ENCODE results near the gene DISC1.

DNA sequence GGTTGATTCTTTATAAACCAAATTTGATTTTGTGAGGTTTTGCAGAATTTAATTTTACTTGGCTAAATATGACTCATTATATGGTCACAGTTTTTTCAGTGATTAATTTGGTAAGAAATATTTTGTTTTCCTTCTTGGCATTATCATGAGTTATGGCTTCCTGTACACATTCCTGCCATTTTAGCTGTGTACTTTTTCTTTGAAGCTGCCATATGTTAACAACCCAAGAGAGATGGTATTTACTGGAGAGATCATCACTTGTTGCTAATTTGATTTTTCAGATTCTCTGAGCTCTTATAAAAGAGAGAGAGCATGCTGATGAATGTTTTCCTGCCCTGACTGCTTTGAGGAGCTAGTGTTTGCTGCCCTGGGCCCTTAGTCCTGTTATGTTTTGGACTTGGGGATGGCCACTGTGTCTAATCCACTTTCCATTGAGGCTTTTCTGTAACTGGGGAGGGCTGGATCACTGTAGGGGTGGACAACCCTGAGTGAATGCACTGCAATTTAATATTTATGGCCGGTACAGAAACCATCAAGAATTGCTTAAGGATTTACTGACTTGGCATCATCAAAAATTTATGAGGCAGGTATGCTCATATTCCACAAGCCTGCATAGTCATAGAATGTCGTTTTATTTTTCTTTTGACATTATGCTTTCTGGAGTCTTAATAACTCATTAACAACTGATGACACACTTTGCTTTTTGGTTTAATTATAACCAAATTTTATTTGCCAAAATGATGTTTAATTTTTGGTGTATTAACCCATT, 200.9 kb downstream of the DISC1 start:
- TF ChIP-seq, protein P1, sequence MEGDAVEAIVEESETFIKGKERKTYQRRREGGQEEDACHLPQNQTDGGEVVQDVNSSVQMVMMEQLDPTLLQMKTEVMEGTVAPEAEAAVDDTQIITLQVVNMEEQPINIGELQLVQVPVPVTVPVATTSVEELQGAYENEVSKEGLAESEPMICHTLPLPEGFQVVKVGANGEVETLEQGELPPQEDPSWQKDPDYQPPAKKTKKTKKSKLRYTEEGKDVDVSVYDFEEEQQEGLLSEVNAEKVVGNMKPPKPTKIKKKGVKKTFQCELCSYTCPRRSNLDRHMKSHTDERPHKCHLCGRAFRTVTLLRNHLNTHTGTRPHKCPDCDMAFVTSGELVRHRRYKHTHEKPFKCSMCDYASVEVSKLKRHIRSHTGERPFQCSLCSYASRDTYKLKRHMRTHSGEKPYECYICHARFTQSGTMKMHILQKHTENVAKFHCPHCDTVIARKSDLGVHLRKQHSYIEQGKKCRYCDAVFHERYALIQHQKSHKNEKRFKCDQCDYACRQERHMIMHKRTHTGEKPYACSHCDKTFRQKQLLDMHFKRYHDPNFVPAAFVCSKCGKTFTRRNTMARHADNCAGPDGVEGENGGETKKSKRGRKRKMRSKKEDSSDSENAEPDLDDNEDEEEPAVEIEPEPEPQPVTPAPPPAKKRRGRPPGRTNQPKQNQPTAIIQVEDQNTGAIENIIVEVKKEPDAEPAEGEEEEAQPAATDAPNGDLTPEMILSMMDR (IDR thresholded peaks at IDR 0.05), result no peak
- no peak for TF ChIP-seq POLR2A (IDR thresholded peaks at IDR 0.05)
